H9 (cell line): Measurements from ENCODE around the gene GLRX3. TPM values are rescaled to one million over a fixed set of nuclear protein-coding genes. Genes with fewer than 3 reads are reported as not detected.

Source experiments
- DNase-seq: peaks from one replicate; pipeline ENCODE4 v3.0.0-alpha.2; 2017
- H2AFZ ChIP-seq: one replicate; pipeline ENCODE4 v1.6.1; 2013; ENCODE audit warnings: mild to moderate bottlenecking, low read length, control low read depth, moderate library complexity
- H2AK5ac ChIP-seq: 2 replicates; pipeline ENCODE4 v1.6.1; 2013; ENCODE audit warnings: low read length, control low read depth, mixed read lengths; ENCODE audit not compliant: insufficient read length
- H2BK120ac ChIP-seq: one replicate; pipeline ENCODE4 v1.6.1; 2013; ENCODE audit warnings: low read depth, mild to moderate bottlenecking, low read length, control low read depth, inconsistent platforms; ENCODE audit not compliant: poor library complexity, severe bottlenecking
- H2BK12ac ChIP-seq: 2 replicates; pipeline ENCODE4 v1.6.1; 2013; ENCODE audit warnings: low read length, control low read depth, mixed read lengths, low read depth; ENCODE audit not compliant: insufficient read length
- H2BK15ac ChIP-seq: 2 replicates; pipeline ENCODE4 v1.6.1; 2013; ENCODE audit warnings: low read depth, low read length, control low read depth
- H2BK20ac ChIP-seq: one replicate; pipeline ENCODE4 v1.6.1; 2013; ENCODE audit warnings: low read depth, mild to moderate bottlenecking, low read length, control low read depth, inconsistent platforms; ENCODE audit not compliant: poor library complexity, severe bottlenecking
- H2BK5ac ChIP-seq: 2 replicates; pipeline ENCODE4 v1.6.1; 2013; ENCODE audit warnings: low read length, control low read depth, mixed read lengths; ENCODE audit not compliant: insufficient read length
- H3K14ac ChIP-seq: 2 replicates; pipeline ENCODE4 v1.6.1; 2013; ENCODE audit warnings: low read length, control low read depth; ENCODE audit not compliant: insufficient read depth
- H3K18ac ChIP-seq: 2 replicates; pipeline ENCODE4 v1.6.1; 2013; ENCODE audit warnings: low read depth, mild to moderate bottlenecking, mixed read lengths, low read length, control low read depth; ENCODE audit not compliant: insufficient read length
- H3K23ac ChIP-seq: 2 replicates; pipeline ENCODE4 v1.6.1; 2013; ENCODE audit warnings: low read length, control low read depth, mixed read lengths, low read depth; ENCODE audit not compliant: insufficient read length
- H3K23me2 ChIP-seq: 2 replicates; pipeline ENCODE4 v1.6.1; 2013; ENCODE audit warnings: low read depth, mild to moderate bottlenecking, mixed read lengths, low read length, control low read depth; ENCODE audit not compliant: insufficient read length, poor library complexity, severe bottlenecking
- H3K27ac ChIP-seq: 2 replicates; pipeline ENCODE4 v1.5.1; 2013; ENCODE audit warnings: low read length, control low read depth, mixed read lengths, low read depth; ENCODE audit not compliant: insufficient read length
- H3K27me3 ChIP-seq: 2 replicates; pipeline ENCODE4 v1.6.1; 2013; ENCODE audit warnings: low read length, control low read depth, inconsistent platforms; ENCODE audit not compliant: insufficient read depth
- H3K4ac ChIP-seq: 2 replicates; pipeline ENCODE4 v1.6.1; 2013; ENCODE audit warnings: low read depth, mild to moderate bottlenecking, control low read depth, inconsistent platforms, low read length, moderate library complexity
- H3K4me1 ChIP-seq: 2 replicates; pipeline ENCODE4 v1.6.1; 2013; ENCODE audit warnings: low read length, control low read depth, inconsistent platforms; ENCODE audit not compliant: insufficient read depth
- H3K4me2 ChIP-seq: 2 replicates; pipeline ENCODE4 v1.6.1; 2013; ENCODE audit warnings: low read length, control low read depth, mixed read lengths; ENCODE audit not compliant: insufficient read length, insufficient read depth
- H3K56ac ChIP-seq: 2 replicates; pipeline ENCODE4 v1.6.1; 2013; ENCODE audit warnings: low read depth, mild to moderate bottlenecking, mixed read lengths, low read length, control low read depth; ENCODE audit not compliant: insufficient read length
- H3K79me1 ChIP-seq: 2 replicates; pipeline ENCODE4 v1.6.1; 2013; ENCODE audit warnings: low read depth, mild to moderate bottlenecking, moderate library complexity, low read length, control low read depth, inconsistent platforms; ENCODE audit not compliant: insufficient read depth, poor library complexity, severe bottlenecking
- H3K79me2 ChIP-seq: 2 replicates; pipeline ENCODE4 v1.6.1; 2013; ENCODE audit warnings: low read length, control low read depth, inconsistent platforms; ENCODE audit not compliant: insufficient read depth
- H3K9ac ChIP-seq: 2 replicates; pipeline ENCODE4 v1.6.1; 2013; ENCODE audit warnings: low read length, control low read depth, mixed read lengths; ENCODE audit not compliant: insufficient read length; ENCODE audit errors: extremely low read depth
- H3K9me3 ChIP-seq: one replicate; pipeline ENCODE4 v1.6.1; 2013; ENCODE audit warnings: low read depth, low read length, inconsistent platforms; ENCODE audit not compliant: control insufficient read depth
- H3T11ph ChIP-seq: one replicate; pipeline ENCODE4 v1.6.1; 2013; ENCODE audit warnings: mild to moderate bottlenecking, low read length, control low read depth, inconsistent platforms
- H4K20me1 ChIP-seq: one replicate; pipeline ENCODE4 v1.6.1; 2013; ENCODE audit not compliant: control insufficient read depth, insufficient read length, insufficient read depth
- H4K5ac ChIP-seq: 2 replicates; pipeline ENCODE4 v1.6.1; 2013; ENCODE audit warnings: low read depth, mild to moderate bottlenecking, mixed read lengths, low read length, control low read depth; ENCODE audit not compliant: insufficient read length
- H4K8ac ChIP-seq: replicated peaks from 2 replicates; pipeline ENCODE4 v1.6.1; 2013; ENCODE audit warnings: low read length, control low read depth, mixed read lengths, low read depth; ENCODE audit not compliant: insufficient read length
- H4K91ac ChIP-seq: 2 replicates; pipeline ENCODE4 v1.6.1; 2013; ENCODE audit warnings: low read depth, mild to moderate bottlenecking, moderate library complexity, mixed read lengths, low read length, control low read depth; ENCODE audit not compliant: insufficient read length
- H3K27ac Mint-ChIP-seq, 3 experiments: 2 replicates in 2 of 3; 3 replicates in 1 of 3; pipeline ENCODE4 v1.8.0; 2020 to 2021; ENCODE audit warnings: mixed read lengths in 3 of 3, mild to moderate bottlenecking in 1 of 3, moderate library complexity in 1 of 3
- H3K27me3 Mint-ChIP-seq: 2 replicates; pipeline ENCODE4 v1.8.0; 2021; ENCODE audit warnings: low read depth, mild to moderate bottlenecking, moderate library complexity, mixed read lengths
- H3K36me3 Mint-ChIP-seq, 3 experiments: 2 replicates in 2 of 3; 3 replicates in 1 of 3; pipeline ENCODE4 v1.8.0; 2020 to 2021; ENCODE audit warnings: low read depth in 3 of 3, mixed read lengths in 3 of 3; ENCODE audit not compliant: insufficient read depth in 1 of 3
- H3K4me1 Mint-ChIP-seq, 2 experiments: 2 replicates each; pipeline ENCODE4 v1.8.0; 2020; ENCODE audit warnings: mixed read lengths in 2 of 2
- H3K4me3 Mint-ChIP-seq, 2 experiments: 2 replicates in 1 of 2; 3 replicates in 1 of 2; pipeline ENCODE4 v1.8.0; 2020 to 2021; ENCODE audit warnings: mild to moderate bottlenecking in 2 of 2, mixed read lengths in 2 of 2, moderate library complexity in 1 of 2
- H3K9me3 Mint-ChIP-seq, 2 experiments: 2 replicates in 1 of 2; 3 replicates in 1 of 2; pipeline ENCODE4 v1.8.0; 2020; ENCODE audit warnings: mild to moderate bottlenecking in 2 of 2, mixed read lengths in 2 of 2, moderate library complexity in 1 of 2
- WGBS: extraction: QIAGEN DNeasy Blood & Tissue Kit; methylation state at CpG from one replicate; pipeline ENCODE4 v1.1.7; 2013; ENCODE audit warnings: missing lambda C conversion rate, low lambda C conversion rate, mixed read lengths; ENCODE audit not compliant: insufficient read length; ENCODE audit errors: extremely low coverage; 5-methylcytosine and 5-hydroxymethylcytosine counted together
- total RNA-seq: library from RNA; stranded (reverse); gene quantifications from 2 replicates; pipeline ENCODE4 v1.2.1, GENCODE V29; 2021
- TF ChIP-seq, protein P1 (sequence below): fragments of 200-600 bp; sonication (generic); conservative IDR thresholded peaks from 3 replicates; pipeline ENCODE4 v1.8.0; 2021; ENCODE audit warnings: antibody characterized with exemption, mild to moderate bottlenecking

GLRX3 gene
- total RNA-seq, 1 experiment from 2014 or later, result 139 TPM

DNA sequence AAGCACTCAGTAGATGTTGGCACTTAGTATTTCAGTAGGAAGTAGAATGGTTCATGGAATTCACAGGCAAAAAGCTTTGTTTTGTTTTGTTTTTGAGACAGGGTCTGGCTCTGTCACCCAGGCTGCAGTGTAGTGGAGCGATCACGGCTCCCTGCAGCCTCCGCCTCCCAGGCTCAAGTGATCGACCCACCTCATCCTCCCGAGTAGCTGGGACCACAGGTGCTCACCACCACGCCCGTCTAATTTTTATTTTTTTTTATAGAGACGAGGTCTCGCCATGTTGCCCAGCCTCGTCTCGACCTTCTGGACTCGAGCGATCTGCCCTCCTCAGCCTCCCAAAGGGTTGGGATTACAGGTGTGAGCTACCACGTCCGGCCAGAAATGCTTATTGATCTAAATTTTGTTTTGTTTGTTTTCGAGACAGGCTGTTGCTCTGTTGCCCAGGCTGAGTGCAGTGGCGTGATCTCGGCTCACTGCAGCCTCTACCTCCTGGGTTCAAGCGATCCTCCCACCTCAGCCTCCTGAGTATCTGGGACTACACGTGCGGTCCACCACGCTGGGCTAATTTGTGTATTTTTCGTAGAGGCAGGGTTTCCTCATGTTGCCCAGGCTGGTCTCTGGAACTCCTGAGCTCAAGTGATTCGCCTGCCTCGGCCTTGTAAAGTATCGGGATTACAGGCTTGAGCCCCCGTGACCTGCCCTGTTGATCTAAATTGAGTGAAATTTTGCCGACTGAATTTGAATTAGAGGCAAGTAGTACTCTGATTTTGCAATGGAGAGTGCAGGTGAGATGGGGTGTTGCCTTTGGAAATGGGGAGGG, 1.7 kb downstream of the GLRX3 start:
- Mint-ChIP-seq H3K4me3 (peak overlapping the region; percentile 91 to 93), H3K9me3 (no peaks in the 10 kb centered on the region), H3K36me3 (peaks cover 8 to 29% (median 15%) of the 10 kb centered on the region in 3 experiments), H3K27ac (peak overlapping the region in 2 of 3 experiments; percentile 32 to 76; a peak in 4 of 7 replicates), H3K4me1 (peaks cover 22 to 26% of the 10 kb centered on the region in 2 experiments), H3K27me3 (peaks cover 5% of the 10 kb centered on the region)
- H3K27me3 ChIP-seq, result no peaks in the 10 kb centered on the region
- no peaks in the 10 kb centered on the region for H4K20me1 ChIP-seq
- H3K79me1 ChIP-seq, result peaks cover 10% of the 10 kb centered on the region
- no CpG with 5 or more reads among the region's 28 CpGs for WGBS
- peaks cover 39% of the 10 kb centered on the region; the same call in 1 of the 2 replicates for H3K79me2 ChIP-seq
- H2BK12ac ChIP-seq, result no peak overlapping the region
- no peak overlapping the region for H2BK5ac ChIP-seq
- no peak overlapping the region for H3K23ac ChIP-seq
- H3T11ph ChIP-seq, result no peak overlapping the region
- H2AK5ac ChIP-seq, result no peak overlapping the region
- H3K56ac ChIP-seq, result no peak overlapping the region
- H2BK20ac ChIP-seq, result no peak overlapping the region
- H3K4ac ChIP-seq, result no peak overlapping the region
- H3K4me1 ChIP-seq, result peaks cover 7% of the 10 kb centered on the region; the same call in 1 of the 2 replicates
- H3K4me2 ChIP-seq, result peak overlapping the region; percentile 97
- no peak overlapping the region for H2BK15ac ChIP-seq
- H4K5ac ChIP-seq, result no peak overlapping the region
- TF ChIP-seq, protein P1, sequence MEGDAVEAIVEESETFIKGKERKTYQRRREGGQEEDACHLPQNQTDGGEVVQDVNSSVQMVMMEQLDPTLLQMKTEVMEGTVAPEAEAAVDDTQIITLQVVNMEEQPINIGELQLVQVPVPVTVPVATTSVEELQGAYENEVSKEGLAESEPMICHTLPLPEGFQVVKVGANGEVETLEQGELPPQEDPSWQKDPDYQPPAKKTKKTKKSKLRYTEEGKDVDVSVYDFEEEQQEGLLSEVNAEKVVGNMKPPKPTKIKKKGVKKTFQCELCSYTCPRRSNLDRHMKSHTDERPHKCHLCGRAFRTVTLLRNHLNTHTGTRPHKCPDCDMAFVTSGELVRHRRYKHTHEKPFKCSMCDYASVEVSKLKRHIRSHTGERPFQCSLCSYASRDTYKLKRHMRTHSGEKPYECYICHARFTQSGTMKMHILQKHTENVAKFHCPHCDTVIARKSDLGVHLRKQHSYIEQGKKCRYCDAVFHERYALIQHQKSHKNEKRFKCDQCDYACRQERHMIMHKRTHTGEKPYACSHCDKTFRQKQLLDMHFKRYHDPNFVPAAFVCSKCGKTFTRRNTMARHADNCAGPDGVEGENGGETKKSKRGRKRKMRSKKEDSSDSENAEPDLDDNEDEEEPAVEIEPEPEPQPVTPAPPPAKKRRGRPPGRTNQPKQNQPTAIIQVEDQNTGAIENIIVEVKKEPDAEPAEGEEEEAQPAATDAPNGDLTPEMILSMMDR, result no peak
- no peak overlapping the region for H3K14ac ChIP-seq
- no peak overlapping the region for H4K91ac ChIP-seq
- peak overlapping the region; percentile 91 for H3K9ac ChIP-seq
- H3K27ac ChIP-seq, result no peak overlapping the region
- H2AFZ ChIP-seq, result no peak overlapping the region
- H3K18ac ChIP-seq, result no peak overlapping the region
- no peak overlapping the region for H2BK120ac ChIP-seq
- peaks cover 10% of the 10 kb centered on the region for H3K23me2 ChIP-seq
- H3K9me3 ChIP-seq, result no peaks in the 10 kb centered on the region
- DNase-seq, result no peak
- no peak overlapping the region for H4K8ac ChIP-seq
